Endothelial cell of coronary artery (primary cell): ENCODE data around the gene HRAS. TPM values are rescaled to one million over a fixed set of nuclear protein-coding genes. Genes with fewer than 3 reads are reported as not detected.

ENCODE experiments used
- total RNA-seq: library from RNA; depleted of rRNA; stranded (reverse); fragments of >200 nt; gene quantifications from 2 replicates; pipeline ENCODE4 v1.2.3, GENCODE V29; 2014

Gene HRAS
- total RNA-seq, result 77.6 and 97.3 TPM in 2 replicates

GRCh38 chr11:535519-536454, at the start of gene HRAS:
TSS of gene HRAS (minus strand) at chr11:535576.

GRCh38 chr11:575996-576768, 40.8 kb upstream of the HRAS start, which contains the start of gene PHRF1:
TSS of gene PHRF1 (plus strand) at chr11:576470. CDS start at chr11:581513, 5,043 bp downstream.

GRCh38 chr11:560305-561147, 25.1 kb upstream of the HRAS start, which contains the start of the genes LMNTD2 and RASSF7:
TSS of gene LMNTD2 (minus strand) at chr11:560738. CDS start at chr11:560716, 22 bp downstream.
TSS of gene RASSF7 (plus strand) at chr11:560970. CDS start at chr11:561769, 799 bp downstream.

GRCh38 chr11:536841-537621, 1.7 kb upstream of the HRAS start, which contains the start of gene LRRC56:
TSS of gene LRRC56 (plus strand) at chr11:537527. CDS start at chr11:540685, 3,158 bp downstream.

GRCh38 chr11:506995-507726, 28.2 kb downstream of the HRAS start, which contains the start of gene RNH1:
TSS of gene RNH1 (minus strand) at chr11:507242. CDS start at chr11:502162, 5,080 bp downstream.

Other genes starting within 250 kb of the HRAS start
- gene PGGHG, start 246.4 kb downstream of the HRAS start, total RNA-seq, result 7.7 and 18.4 TPM in 2 replicates
- gene IFITM5, start 236.1 kb downstream of the HRAS start, total RNA-seq, result not detected in 2 replicates
- 29.3 and 48.9 TPM in 2 replicates for gene IFITM2, start 227.8 kb downstream of the HRAS start, total RNA-seq
- gene IFITM1, start 221.5 kb downstream of the HRAS start, total RNA-seq, result 2.1 and 8.3 TPM in 2 replicates
- gene IFITM3, start 214.7 kb downstream of the HRAS start, total RNA-seq, result 30.3 and 64.5 TPM in 2 replicates
- gene B4GALNT4, start 166.1 kb downstream of the HRAS start, total RNA-seq, result 2.5 and 4.6 TPM in 2 replicates
- 0.09 and 1.3 TPM in 2 replicates for gene PKP3, start 141.4 kb downstream of the HRAS start, total RNA-seq
- gene SIGIRR, start 120.6 kb downstream of the HRAS start, total RNA-seq, result 28.6 and 35.5 TPM in 2 replicates
- 0.09 TPM in 2 replicates for gene ANO9, start 93.6 kb downstream of the HRAS start, total RNA-seq
- gene PTDSS2, start 85.3 kb downstream of the HRAS start, total RNA-seq, result 33.9 and 34.7 TPM in 2 replicates
- gene RNH1, start 28.3 kb downstream of the HRAS start, total RNA-seq, result 203 and 307 TPM in 2 replicates
- 0.27 and 0.47 TPM in 2 replicates for gene LRRC56, start 2.0 kb upstream of the HRAS start, total RNA-seq
- 0.36 and 1.1 TPM in 2 replicates for gene LMNTD2, start 25.2 kb upstream of the HRAS start, total RNA-seq
- gene RASSF7, start 25.4 kb upstream of the HRAS start, total RNA-seq, result 10.4 and 14.9 TPM in 2 replicates
- gene PHRF1, start 40.9 kb upstream of the HRAS start, total RNA-seq, result 25.6 and 33.3 TPM in 2 replicates
- 10.4 and 11.3 TPM in 2 replicates for gene IRF7, start 80.4 kb upstream of the HRAS start, total RNA-seq
- not detected in 2 replicates for gene CDHR5, start 89.4 kb upstream of the HRAS start, total RNA-seq
- gene SCT, start 91.6 kb upstream of the HRAS start, total RNA-seq, result not detected in 2 replicates
- gene DRD4, start 101.7 kb upstream of the HRAS start, total RNA-seq, result not detected in 2 replicates
- gene DEAF1, start 159.6 kb upstream of the HRAS start, total RNA-seq, result 39.4 and 44.8 TPM in 2 replicates
- gene TMEM80, start 160.2 kb upstream of the HRAS start, total RNA-seq, result 5.5 and 6.2 TPM in 2 replicates
- 2.7 and 3.9 TPM in 2 replicates for gene EPS8L2, start 170.7 kb upstream of the HRAS start, total RNA-seq
- 207 and 250 TPM in 2 replicates for gene TALDO1, start 211.9 kb upstream of the HRAS start, total RNA-seq
- gene GATD1, start 241.9 kb upstream of the HRAS start, total RNA-seq, result 22.7 and 25.9 TPM in 2 replicates